ENCODE data around the gene NRXN3. TPM values are rescaled to one million over a fixed set of nuclear protein-coding genes. Genes with fewer than 3 reads are reported as not detected.

Gene NRXN3
- total and polyA plus RNA-seq, 2 of the 13 experiments (the other 11 are each of a cell fraction or from before 2014, with no cell fraction given): 0.03 TPM; not detected in 1

DNA sequence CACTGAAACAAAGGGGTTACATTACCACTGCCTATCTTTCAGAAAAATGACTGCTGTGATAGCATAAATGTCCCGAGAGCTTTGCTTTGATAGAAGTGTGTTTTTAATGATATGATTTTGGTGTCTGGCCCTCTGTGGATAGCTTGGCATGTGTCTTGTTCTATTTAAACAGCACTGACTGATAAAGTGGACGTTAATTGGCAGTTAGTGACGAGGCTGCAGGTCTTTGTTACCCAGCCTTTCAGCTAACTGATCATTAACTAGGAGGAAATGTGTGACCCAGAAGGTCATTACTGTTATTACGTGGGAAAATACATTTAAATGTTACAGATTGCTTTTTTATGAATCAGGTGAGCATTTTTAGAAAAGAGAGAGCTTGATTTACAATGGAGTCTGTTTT lies 1612.9 kb downstream of the NRXN3 start (continued):
- TF ChIP-seq, protein P1, sequence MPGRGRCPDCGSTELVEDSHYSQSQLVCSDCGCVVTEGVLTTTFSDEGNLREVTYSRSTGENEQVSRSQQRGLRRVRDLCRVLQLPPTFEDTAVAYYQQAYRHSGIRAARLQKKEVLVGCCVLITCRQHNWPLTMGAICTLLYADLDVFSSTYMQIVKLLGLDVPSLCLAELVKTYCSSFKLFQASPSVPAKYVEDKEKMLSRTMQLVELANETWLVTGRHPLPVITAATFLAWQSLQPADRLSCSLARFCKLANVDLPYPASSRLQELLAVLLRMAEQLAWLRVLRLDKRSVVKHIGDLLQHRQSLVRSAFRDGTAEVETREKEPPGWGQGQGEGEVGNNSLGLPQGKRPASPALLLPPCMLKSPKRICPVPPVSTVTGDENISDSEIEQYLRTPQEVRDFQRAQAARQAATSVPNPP (CRISPR knock-in tag; IDR thresholded peaks at IDR 0.05): no peak
- TF ChIP-seq SP1 (IDR thresholded peaks at IDR 0.05) (no peak), SP1 (CRISPR knock-in tag; IDR thresholded peaks at IDR 0.05) (no peak), CREB1 (IDR thresholded peaks at IDR 0.05) (no peak), CREB1 (CRISPR knock-in tag; IDR thresholded peaks at IDR 0.05) (no peak)

- POLR2A ChIA-PET: no interaction called here
These were observed 1616.3 kb downstream of the NRXN3 start for GRCh38 chr14:79786522-79786921.

More at GRCh38 chr14:79786522-79786921, 1616.3 kb downstream of the NRXN3 start:
- no peak for FAIRE-seq
- WGBS (ENCODE audit: low lambda C conversion rate): 88% methylated on average over 3 of the region's 3 CpGs
- Histone ChIP-seq H3K4me2 (ENCODE audit: low read depth, low read length) (no peak overlapping the region), H4K20me1 (ENCODE audit: insufficient read depth, low read length) (no peaks in the 10 kb centered on the region), H3K36me3 (replicated peaks in 1 of 2; ENCODE audit: control insufficient read depth in 1 of 2, insufficient read depth in 2 of 2, low read length in 2 of 2) (no peaks in the 10 kb centered on the region), H3K9ac (ENCODE audit: insufficient read depth, low read depth, low read length) (no peak overlapping the region), H3K4me3 (replicated peaks in 1 of 3; ENCODE audit: insufficient read depth in 1 of 3, low read depth in 2 of 3, low read length in 3 of 3) (no peak overlapping the region), H3K4me1 (ENCODE audit: insufficient read depth, low read length) (no peaks in the 10 kb centered on the region), H2AFZ (ENCODE audit: low read length) (no peak overlapping the region), H3K9me3 (ENCODE audit: low read length) (peaks cover 85% of the 10 kb centered on the region), H3K27ac (ENCODE audit: extremely low read length, insufficient read depth, low read length) (no peak overlapping the region), H3K79me2 (ENCODE audit: insufficient read depth, low read length) (no peaks in the 10 kb centered on the region), H3K27me3 (ENCODE audit: control insufficient read depth in 1 of 2, insufficient read depth in 2 of 2, low read length in 2 of 2) (no peaks in the 10 kb centered on the region)
- no peak for DNase-seq (ENCODE audit: low spot score)
- BruUV-seq (replicated peaks): no TSS peak
- TF ChIP-seq ATAD3A (CRISPR knock-in tag; IDR thresholded peaks at IDR 0.05) (no peak), ZBTB37 (CRISPR knock-in tag; IDR thresholded peaks at IDR 0.05) (no peak), SCMH1 (CRISPR knock-in tag; IDR thresholded peaks at IDR 0.05; ENCODE audit: borderline replicate concordance) (no peak), ATF2 (CRISPR knock-in tag; IDR thresholded peaks at IDR 0.05) (no peak), TFE3 (CRISPR knock-in tag; IDR thresholded peaks at IDR 0.05) (no peak), ZNF253 (CRISPR knock-in tag; IDR thresholded peaks at IDR 0.05; ENCODE audit: borderline replicate concordance) (no peak), BCL6 (CRISPR knock-in tag; IDR thresholded peaks at IDR 0.05) (no peak), FOSL2 (CRISPR knock-in tag; IDR thresholded peaks at IDR 0.05) (no peak)
- TF ChIP-seq, protein P2, sequence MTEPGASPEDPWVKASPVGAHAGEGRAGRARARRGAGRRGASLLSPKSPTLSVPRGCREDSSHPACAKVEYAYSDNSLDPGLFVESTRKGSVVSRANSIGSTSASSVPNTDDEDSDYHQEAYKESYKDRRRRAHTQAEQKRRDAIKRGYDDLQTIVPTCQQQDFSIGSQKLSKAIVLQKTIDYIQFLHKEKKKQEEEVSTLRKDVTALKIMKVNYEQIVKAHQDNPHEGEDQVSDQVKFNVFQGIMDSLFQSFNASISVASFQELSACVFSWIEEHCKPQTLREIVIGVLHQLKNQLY (CRISPR knock-in tag; IDR thresholded peaks at IDR 0.05): no peak
- CTCF ChIA-PET (ENCODE audit: low intra/inter-chr PET ratio, low total read pairs): no interaction called here
- intact Hi-C loops (cut with micrococcal nuclease; ENCODE audit: unreplicated experiment): no loop called here
- ATAC-seq: no peak
- in situ Hi-C loops (cut with HindIII; ENCODE audit: extremely low pct_ligation_motif_present, low pct_unique_long_range_greater_than_20kb): no loop called here

Data from HepG2 (cell line).